Motor neuron (in vitro differentiated cells): ENCODE results near the gene CCL2. TPM values are rescaled to one million over a fixed set of nuclear protein-coding genes. Genes with fewer than 3 reads are reported as not detected.
A peak's percentile ranks its signal among the peaks of the same experiment; 100 is the strongest.

Experiments used
- ATAC-seq, 8 experiments: fragments of 200-7000 bp; cut with Tn5 transposase; replicated peaks in 6 of 8; 2 replicates each; pipeline ENCODE4 v1.8.0; 2021; ENCODE audit warnings: mild to moderate bottlenecking in 8 of 8, moderate library complexity in 8 of 8
- H3K27ac ChIP-seq, 2 donors: fragments of 250-450 bp; sonication (Bioruptor Pico); 2 replicates each; pipeline ENCODE4 v1.9.0; 2021; ENCODE audit warnings: antibody characterized with exemption in 2 of 2, mild to moderate bottlenecking in 2 of 2, moderate library complexity in 1 of 2
- H3K4me1 ChIP-seq, 2 donors: fragments of 250-450 bp; sonication (Bioruptor Pico); replicated peaks in 1 of 2; 2 replicates each; pipeline ENCODE4 v1.6.1; 2021; ENCODE audit warnings: antibody characterized with exemption in 2 of 2, mild to moderate bottlenecking in 2 of 2, moderate library complexity in 1 of 2
- H3K4me3 ChIP-seq, 5 donors: fragments of 250-450 bp; sonication (Bioruptor Pico); 2 replicates each; pipeline ENCODE4 v1.9.0; 2021; ENCODE audit warnings: antibody characterized with exemption in 5 of 5, mild to moderate bottlenecking in 5 of 5, moderate library complexity in 4 of 5
- WGBS, 10 experiments: fragments of 450-650 bp; shearing (Covaris generic); methylation state at CpG; one replicate each; pipeline ENCODE4 v1.0.0; 2022; 5-methylcytosine and 5-hydroxymethylcytosine counted together
- in situ Hi-C, 9 experiments: fragments of 400-800 bp; cut with MboI; loops; one replicate each; pipeline ENCODE4 v1.15.0; 2021; ENCODE audit warnings: low sequenced_read_pairs in 9 of 9, low pct_unique_long_range_greater_than_20kb in 2 of 9; ENCODE audit not compliant: unreplicated experiment in 9 of 9
- total RNA-seq, 8 experiments: library from RNA; unstranded; fragments of 300-600 nt; gene quantifications; 2 replicates each; pipeline versions ENCODE4 v1.2.3 to v1.2.4, GENCODE V29; 2022

CCL2 gene
- total RNA-seq, 8 experiments from 2014 or later, result 0.27 to 318 (median 6.5) TPM

DNA sequence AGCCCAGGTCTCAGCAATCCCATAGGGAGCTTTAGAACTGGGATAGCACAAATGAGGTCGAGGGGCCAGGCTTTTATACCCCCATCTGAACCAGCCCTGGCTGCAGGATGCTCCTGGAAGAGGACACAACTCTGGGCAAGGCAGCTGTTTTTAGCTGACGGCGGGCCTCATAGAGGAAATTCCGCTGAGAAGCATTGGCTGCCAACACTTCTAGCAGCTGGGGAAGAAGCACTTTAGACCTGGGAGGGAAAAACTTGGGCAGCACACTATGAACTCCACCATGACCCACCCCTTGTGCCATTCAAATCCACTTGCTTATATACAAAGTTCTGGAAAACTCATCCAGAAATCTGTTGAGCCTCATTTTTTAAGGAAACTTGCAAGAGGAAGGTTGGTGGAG, 35.5 kb downstream of the CCL2 start:
- no peak overlapping the region for H3K27ac ChIP-seq
- no peak overlapping the region for H3K4me3 ChIP-seq
- ATAC-seq, result no peak
- in situ Hi-C loops, result no loop called here
- H3K4me1 ChIP-seq, result no peaks in the 10 kb centered on the region
- WGBS, 10 experiments, result 0 to 93% (median 78%) methylated on average over 1 to 3 of the region's 4 CpGs; no CpG with 5 or more reads in 4 of the 10 experiments

DNA sequence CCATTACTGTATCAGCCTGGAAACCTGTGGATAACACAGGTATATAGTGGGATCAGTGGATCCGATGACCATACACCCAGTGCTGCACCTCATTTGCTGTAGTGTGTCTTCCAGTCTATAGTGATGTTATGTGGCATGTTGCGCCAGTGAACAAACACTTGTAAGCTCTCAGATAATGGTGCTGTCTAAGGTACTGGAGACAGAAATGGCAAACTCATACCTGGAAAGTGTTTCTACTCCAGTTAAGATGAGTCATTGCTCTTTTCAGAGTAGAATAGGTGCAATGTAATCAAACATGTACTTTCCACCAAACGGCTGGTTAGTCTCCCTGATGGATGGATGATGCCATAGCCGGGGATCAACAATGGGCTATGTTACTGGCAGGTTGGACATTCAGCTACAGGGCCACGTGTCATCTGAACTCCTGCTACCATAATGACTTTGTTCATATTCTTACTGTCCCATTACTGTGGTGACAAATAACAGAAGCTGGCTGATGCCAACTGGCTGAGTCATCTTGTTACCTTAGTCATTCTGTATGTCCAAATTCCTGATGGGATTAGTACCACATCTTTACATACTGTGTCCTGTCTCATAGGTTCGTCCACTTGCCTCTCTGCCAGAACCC, 36.8 kb downstream of the CCL2 start:
- no peak for ATAC-seq
- 60 to 86% (median 79%) methylated on average over 1 to 6 of the region's 6 CpGs; no CpG with 5 or more reads in 1 of the 10 experiments for WGBS, 10 experiments
- Histone ChIP-seq H3K27ac (no peak overlapping the region), H3K4me1 (no peaks in the 10 kb centered on the region), H3K4me3 (no peak overlapping the region)
- in situ Hi-C loops, result no loop called here

DNA sequence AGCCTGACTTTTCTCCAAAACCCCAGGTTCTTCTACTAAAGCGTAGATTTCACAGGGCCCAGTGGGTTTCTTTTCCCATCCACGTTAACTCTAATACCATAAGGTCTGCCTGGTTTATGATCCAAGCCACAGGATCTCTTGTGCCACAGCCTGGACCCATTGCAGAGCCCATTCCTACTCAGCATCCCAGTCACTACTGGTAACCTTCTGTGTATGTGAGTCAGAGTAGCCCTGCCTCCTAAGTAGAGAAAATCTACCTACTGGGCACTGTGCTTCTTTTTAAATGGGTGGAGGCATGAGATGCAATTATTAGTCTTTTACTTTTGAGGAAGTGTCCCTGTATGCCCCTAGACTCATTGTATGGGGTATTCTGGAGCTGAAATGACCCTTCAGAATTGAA, 43.9 kb downstream of the CCL2 start:
- ATAC-seq, result no peak
- in situ Hi-C loops, result no loop called here
- 69 to 100% (median 94%) methylated on average over 1 to 2 of the region's 2 CpGs; no CpG with 5 or more reads in 3 of the 10 experiments for WGBS, 10 experiments
- Histone ChIP-seq H3K4me3 (no peak overlapping the region), H3K27ac (no peak overlapping the region), H3K4me1 (no peaks in the 10 kb centered on the region)

DNA sequence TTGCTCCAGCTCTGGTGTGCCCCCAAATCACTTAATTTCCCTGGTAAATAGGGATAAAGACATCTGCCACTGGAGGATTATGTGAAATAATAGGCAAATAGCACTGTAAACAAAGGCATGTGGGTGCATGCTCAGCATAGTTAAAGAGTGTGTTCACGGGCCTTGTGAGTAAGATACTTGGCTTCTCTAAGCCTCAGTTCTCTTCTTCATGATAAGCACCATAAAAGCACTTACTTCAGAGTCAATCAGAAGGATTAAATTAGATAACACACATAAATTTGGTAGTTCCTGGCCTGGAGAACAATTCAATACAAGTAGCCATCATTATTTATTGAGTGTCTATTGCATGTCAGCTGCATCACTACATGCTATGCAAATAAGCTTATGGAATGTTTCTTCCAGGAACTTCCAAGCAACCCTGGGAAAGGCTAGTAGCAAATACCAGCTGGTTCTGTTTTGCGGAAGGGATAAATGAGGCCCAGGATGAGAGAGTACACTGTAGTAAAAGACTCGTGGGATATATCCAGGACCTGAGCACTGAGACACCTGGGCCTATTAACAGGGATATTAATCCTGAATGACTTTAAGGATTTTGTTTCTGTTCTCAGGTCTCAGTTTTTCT, 45.0 kb downstream of the CCL2 start:
- Histone ChIP-seq H3K4me3 (no peak overlapping the region), H3K27ac (no peak overlapping the region), H3K4me1 (no peaks in the 10 kb centered on the region)
- WGBS, 10 experiments, result 15 to 89% (median 62%) methylated on average over 1 to 3 of the region's 3 CpGs; no CpG with 5 or more reads in 4 of the 10 experiments
- in situ Hi-C loops, result no loop called here
- peak in 3 of 8 experiments; percentile 84 to 92 (median 85) for ATAC-seq

DNA sequence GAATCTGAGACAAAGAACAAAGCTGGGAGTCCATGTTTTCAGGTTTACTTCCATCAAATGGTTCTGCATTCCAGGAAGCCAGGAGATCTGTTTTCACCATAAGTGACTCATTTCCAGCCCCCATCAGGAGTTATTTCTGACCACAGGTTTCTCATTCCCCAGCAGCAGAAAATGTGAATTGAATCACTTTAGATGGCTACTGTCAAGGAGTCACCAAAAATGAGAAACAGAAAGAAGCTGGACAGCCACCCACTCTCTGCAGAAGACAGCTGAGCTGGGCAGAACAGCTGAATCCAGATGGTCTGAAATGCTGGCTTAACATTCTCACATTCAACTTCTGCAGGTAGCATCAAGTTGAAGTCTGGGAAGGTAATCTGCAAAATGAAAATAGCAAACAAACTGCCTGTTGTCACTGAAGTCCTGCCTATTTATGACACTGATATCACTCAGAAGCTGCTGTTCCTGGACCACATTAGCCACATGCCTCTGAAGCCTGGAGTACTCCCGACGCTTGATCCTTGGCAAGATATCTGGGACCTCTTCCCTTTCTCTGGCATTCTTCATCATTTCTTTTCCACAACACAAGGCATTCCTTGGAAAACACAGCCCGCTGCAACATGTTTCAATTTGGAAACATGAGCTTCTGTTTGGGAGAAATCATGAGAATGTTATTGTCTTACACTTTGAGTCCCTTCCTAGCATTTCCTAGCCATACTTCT, 45.7 kb downstream of the CCL2 start:
- H3K4me1 ChIP-seq, result no peaks in the 10 kb centered on the region
- no peak overlapping the region for H3K27ac ChIP-seq
- ATAC-seq, result peak in 3 of 8 experiments; percentile 14 to 72 (median 39)
- in situ Hi-C loops, result no loop called here
- H3K4me3 ChIP-seq, result no peak overlapping the region
- WGBS, 10 experiments, result 17 to 94% (median 74%) methylated on average over 1 to 3 of the region's 3 CpGs; no CpG with 5 or more reads in 2 of the 10 experiments

DNA sequence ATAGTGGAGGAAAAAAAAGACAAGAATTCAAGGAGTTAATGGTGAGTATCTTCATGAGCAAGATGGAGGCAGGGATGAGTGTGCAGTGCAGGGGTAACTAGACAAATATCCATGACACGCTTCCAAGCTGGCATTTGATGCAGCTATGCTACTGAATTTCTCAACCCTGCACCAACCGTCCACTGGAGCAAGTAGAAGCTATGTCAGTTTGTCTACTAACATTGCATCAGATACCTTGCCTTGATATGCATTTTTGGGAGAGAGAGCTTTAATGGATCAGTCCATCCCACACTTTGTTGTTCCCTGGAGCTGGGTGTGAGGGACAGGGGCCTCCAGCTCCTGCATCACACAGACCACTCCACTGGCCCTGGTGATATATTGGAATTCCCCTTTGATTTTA, 46.9 kb downstream of the CCL2 start:
- ATAC-seq, result no peak
- Histone ChIP-seq H3K4me3 (no peak overlapping the region), H3K4me1 (no peaks in the 10 kb centered on the region), H3K27ac (no peak overlapping the region)
- in situ Hi-C loops, result no loop called here
- WGBS, 10 experiments, result 20 to 100% (median 76%) methylated on average over 1 to 2 of the region's 2 CpGs; no CpG with 5 or more reads in 2 of the 10 experiments

DNA sequence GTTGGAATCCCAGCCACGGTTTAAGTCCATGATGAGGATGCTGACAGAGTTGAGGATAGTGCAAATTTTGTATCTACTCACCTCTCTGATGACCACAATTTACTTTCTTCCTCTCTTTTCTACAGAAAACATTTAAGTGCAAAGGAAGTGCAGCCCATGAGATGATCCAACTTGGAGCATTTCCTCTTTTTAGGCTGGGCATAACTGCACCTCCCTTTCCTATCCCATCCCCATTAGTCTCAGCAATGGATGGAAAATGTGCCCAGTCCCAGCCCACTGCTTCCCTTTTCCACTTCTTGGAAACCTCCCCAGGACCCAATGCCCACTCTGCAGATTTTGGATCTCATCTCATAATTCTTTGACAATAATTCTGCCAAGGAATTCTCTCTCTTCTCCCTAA, 47.6 kb downstream of the CCL2 start:
- WGBS, 10 experiments, result 40 to 78% (median 63%) methylated on average over 1 of the region's 1 CpG; no CpG with 5 or more reads in 7 of the 10 experiments
- in situ Hi-C loops, result no loop called here
- Histone ChIP-seq H3K4me3 (no peak overlapping the region), H3K4me1 (no peaks in the 10 kb centered on the region), H3K27ac (no peak overlapping the region)
- ATAC-seq, result no peak

DNA sequence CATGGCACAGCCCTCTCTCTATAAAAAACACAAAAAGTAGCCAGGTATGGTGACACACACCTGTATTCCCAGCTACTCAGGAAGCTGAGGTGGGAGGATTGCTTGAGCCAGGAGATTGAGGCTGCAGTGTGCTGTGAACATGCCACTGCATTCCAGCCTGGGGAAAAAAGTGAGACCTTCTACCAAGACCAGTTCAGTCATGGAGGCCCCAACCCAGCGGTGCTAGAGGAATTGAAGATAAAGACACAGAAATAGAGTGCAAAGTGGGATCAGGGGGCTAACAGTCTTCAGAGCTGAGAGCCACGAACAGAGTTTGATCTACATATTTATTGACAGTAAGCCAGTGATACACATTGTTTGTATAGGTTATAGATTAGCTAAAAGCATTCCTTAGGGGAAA, 48.5 kb downstream of the CCL2 start:
- H3K4me1 ChIP-seq, result no peaks in the 10 kb centered on the region
- WGBS, 10 experiments, result 47 to 100% (median 89%) methylated on average over 1 to 2 of the region's 2 CpGs; no CpG with 5 or more reads in 4 of the 10 experiments
- no peak overlapping the region for H3K4me3 ChIP-seq
- no peak for ATAC-seq
- no peak overlapping the region for H3K27ac ChIP-seq
- in situ Hi-C loops, result no loop called here

DNA sequence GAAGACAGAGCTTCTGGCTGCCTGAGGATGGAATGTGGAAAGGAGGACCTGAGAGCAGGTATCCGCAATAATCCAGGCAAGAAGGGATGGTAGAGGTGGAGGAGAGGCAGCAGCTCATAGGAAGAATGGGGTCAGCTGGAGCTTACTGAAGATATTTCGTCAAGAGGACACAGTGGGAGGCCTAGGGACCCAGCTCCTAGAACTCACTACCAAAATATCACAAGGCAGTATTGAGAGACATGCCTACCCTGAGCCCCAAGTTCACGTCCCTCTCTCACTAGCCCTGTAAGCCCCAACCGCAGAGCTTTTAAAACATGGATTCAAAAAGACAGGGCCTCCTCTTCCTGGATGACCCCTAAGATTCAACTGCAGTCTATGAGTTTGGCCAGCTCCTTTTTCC, 50.0 kb downstream of the CCL2 start:
- in situ Hi-C loops, result loop anchor here in 1 of 9 experiments (5.0 kb wide), 1 partner anchor 103 kb away; no protein-coding TSS in a partner anchor

DNA sequence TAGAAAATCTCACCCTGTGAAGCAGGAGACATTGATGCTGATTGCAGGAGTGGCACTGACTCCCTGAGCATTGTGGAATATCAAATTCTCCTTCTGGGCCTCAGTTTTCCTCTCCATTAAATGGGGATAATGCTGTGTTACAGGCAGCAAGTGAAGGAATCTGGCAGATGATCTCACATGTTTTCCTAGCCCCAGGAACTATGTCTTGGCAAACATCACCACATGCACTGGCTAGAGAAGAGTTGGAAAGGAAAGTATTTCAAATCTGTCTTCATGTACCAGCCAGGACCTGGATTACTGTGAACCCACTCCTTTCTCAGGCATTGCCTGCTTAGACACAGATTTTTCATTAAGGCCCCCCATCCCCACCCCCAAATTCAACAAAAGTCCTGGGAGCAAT, 50.5 kb downstream of the CCL2 start:
- H3K4me1 ChIP-seq, result no peaks in the 10 kb centered on the region
- in situ Hi-C loops, result loop anchor here in 1 of 9 experiments (5.0 kb wide), 1 partner anchor 103 kb away; no protein-coding TSS in a partner anchor
- no peak overlapping the region for H3K4me3 ChIP-seq
- no peak overlapping the region for H3K27ac ChIP-seq
- no peak for ATAC-seq

More for the DNA sequence above, 50.0 kb downstream of the CCL2 start:
- no peak for ATAC-seq
- WGBS, 10 experiments, result 60 to 100% (median 83%) methylated on average over 1 to 4 of the region's 4 CpGs; no CpG with 5 or more reads in 2 of the 10 experiments
- Histone ChIP-seq H3K4me3 (no peak overlapping the region), H3K27ac (no peak overlapping the region), H3K4me1 (no peaks in the 10 kb centered on the region)

DNA sequence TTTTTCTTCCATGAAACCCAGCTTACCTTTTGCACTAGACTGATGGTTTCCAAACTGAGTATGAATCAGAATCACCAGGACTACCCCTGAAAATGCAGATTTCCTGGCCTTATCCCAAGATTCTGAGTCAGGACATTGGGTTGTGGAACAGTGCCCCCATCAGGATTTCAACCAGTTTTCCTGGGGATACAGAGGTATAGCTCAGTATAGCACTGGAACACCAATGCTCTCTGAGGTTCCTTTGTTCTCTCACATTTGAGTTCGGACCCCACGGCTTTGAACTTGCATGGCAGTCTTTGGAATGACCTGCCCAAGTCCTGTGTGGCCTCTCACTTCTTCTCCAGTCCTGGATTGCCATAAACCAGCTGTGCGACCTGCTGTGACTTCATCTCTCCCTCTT, 51.4 kb downstream of the CCL2 start:
- ATAC-seq, result peak in 4 of 8 experiments; percentile 35 to 98 (median 90)
- no peaks in the 10 kb centered on the region for H3K4me1 ChIP-seq
- no peak overlapping the region for H3K27ac ChIP-seq
- in situ Hi-C loops, result loop anchor here in 1 of 9 experiments (5.0 kb wide), 1 partner anchor 104 kb away; no protein-coding TSS in a partner anchor
- WGBS, 10 experiments, result 26 to 70% (median 40%) methylated on average over 1 to 3 of the region's 3 CpGs; no CpG with 5 or more reads in 4 of the 10 experiments
- H3K4me3 ChIP-seq, result no peak overlapping the region
